PFSK-1 (cell line): ENCODE data around the gene ANKRD26.

Experiments used
- FOXP2 ChIP-seq: optimal IDR thresholded peaks from 2 replicates; pipeline ENCODE3; 2011; ENCODE audit warnings: borderline replicate concordance, control low read depth, inconsistent platforms; ENCODE audit not compliant: insufficient read depth; ENCODE audit errors: extremely low read length, extremely low read depth
- POLR2AphosphoS5 ChIP-seq: IDR thresholded peaks from 2 replicates; pipeline ENCODE4 v1.6.1; 2012; ENCODE audit warnings: low read depth, mild to moderate bottlenecking, control low read depth, low read length, moderate library complexity
- REST ChIP-seq, 2 experiments: IDR thresholded peaks; 2 replicates each; pipeline versions ENCODE4 v1.6.1 to v1.8.0; 2011 to 2012; ENCODE audit warnings: low read depth in 2 of 2, low read length in 2 of 2, control low read depth in 1 of 2, inconsistent platforms in 1 of 2, mild to moderate bottlenecking in 1 of 2, moderate library complexity in 1 of 2; ENCODE audit not compliant: insufficient read depth in 1 of 2
- SIN3A ChIP-seq: IDR thresholded peaks from 2 replicates; pipeline ENCODE4 v1.6.1; 2012; ENCODE audit warnings: mild to moderate bottlenecking, low read length, moderate library complexity, borderline replicate concordance; ENCODE audit not compliant: insufficient read depth
- TAF1 ChIP-seq: IDR thresholded peaks from 2 replicates; pipeline ENCODE4 v1.6.1; 2012; ENCODE audit warnings: low read length, control low read depth, borderline replicate concordance; ENCODE audit not compliant: insufficient read depth

The ANKRD26 gene

GRCh38 chr10:26977635-26978034 is 122.7 kb downstream of the ANKRD26 start:
- TF ChIP-seq FOXP2 (no peak), POLR2AphosphoS5 (no peak), TAF1 (no peak), REST (IDR thresholded peaks at IDR 0.05; ENCODE audit: insufficient read depth in 1 of 2, low read depth in 2 of 2, low read length in 2 of 2) (no peak), SIN3A (no peak)

- TF ChIP-seq TAF1 (no peak), SIN3A (no peak), POLR2AphosphoS5 (no peak), REST (IDR thresholded peaks at IDR 0.05; ENCODE audit: insufficient read depth in 1 of 2, low read depth in 2 of 2, low read length in 2 of 2) (no peak), FOXP2 (no peak)
Observed at GRCh38 chr10:26970667-26971066, 129.6 kb downstream of the ANKRD26 start.

- TF ChIP-seq SIN3A (no peak), REST (IDR thresholded peaks at IDR 0.05; ENCODE audit: insufficient read depth in 1 of 2, low read depth in 2 of 2, low read length in 2 of 2) (no peak), TAF1 (no peak)
Observed at GRCh38 chr10:26969145-26969926, 131.0 kb downstream of the ANKRD26 start.

GRCh38 chr10:26962835-26963234 is 137.5 kb downstream of the ANKRD26 start:
- no peak for TF ChIP-seq POLR2AphosphoS5

- TF ChIP-seq REST (IDR thresholded peaks at IDR 0.05; ENCODE audit: insufficient read depth in 1 of 2, low read depth in 2 of 2, low read length in 2 of 2) (no peak), TAF1 (no peak), FOXP2 (no peak), POLR2AphosphoS5 (no peak), SIN3A (no peak)
Observed at GRCh38 chr10:26960308-26960707, 140.0 kb downstream of the ANKRD26 start.
